Measurements from ENCODE around the gene HSD17B12.
A peak's percentile ranks its signal among the peaks of the same experiment; 100 is the strongest.
"Not testable (repeated sequence)": the region's sequence is repeated elsewhere in the genome, so short reads cannot be mapped to it uniquely, and the experiment has no call there.

The HSD17B12 gene

DNA sequence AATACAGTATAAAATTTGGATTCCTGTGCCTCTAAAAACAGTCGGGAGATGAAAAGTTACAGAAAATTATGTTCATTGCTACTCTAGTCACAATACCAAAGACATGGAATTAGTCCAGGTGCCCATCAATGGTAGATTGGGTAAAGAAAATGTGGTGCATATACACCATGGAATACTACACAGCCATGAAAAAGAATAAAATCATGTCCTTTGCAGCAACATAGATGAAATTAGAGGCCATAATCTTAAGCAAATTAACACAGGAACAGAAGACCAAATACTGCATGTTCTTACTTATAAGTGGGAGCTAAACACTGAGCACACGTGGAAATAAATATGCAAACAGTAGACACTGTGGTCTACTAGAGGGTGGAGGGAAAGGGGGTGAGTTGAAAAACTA is 67.6 kb downstream of the HSD17B12 start:
- no peak for DNase-seq

DNA sequence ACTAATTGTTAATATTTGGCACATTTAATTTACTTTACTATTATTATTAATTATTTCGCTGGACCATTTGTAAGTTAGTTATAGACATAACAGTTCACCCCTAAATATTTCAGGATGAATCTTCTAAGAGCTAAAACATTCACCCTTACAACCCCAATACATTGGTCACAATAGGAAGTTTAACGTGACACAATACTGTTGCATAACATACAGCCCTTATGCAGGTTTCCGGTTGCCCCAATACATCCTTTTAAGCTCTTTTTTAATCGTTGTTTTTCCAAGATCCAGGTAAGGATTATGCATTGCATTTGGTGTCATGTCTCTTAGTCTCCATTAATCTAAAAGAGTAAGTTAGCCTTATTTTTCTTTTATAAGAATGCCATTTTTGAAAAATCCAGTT is 71.2 kb downstream of the HSD17B12 start:
- DNase-seq, result peak; percentile 48

DNA sequence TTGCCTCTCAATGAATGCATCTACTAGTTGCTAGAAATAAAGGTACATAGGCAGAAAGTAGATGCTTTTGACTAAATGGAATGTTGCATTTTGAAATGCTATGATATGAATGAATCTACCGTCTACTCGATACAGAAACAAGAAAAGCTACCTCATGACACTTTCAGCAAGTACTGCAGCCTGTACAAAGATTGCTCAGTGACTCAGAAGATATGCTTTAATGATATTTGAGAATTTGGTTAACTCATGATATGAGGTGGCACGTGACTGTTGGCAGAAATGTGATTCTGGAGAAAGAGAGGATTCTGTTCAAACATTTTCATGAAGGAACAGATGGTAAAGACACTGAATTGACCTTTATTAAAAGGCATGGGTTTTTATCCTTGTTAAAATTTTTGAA is 76.0 kb downstream of the HSD17B12 start:
- DNase-seq, result no peak

DNA sequence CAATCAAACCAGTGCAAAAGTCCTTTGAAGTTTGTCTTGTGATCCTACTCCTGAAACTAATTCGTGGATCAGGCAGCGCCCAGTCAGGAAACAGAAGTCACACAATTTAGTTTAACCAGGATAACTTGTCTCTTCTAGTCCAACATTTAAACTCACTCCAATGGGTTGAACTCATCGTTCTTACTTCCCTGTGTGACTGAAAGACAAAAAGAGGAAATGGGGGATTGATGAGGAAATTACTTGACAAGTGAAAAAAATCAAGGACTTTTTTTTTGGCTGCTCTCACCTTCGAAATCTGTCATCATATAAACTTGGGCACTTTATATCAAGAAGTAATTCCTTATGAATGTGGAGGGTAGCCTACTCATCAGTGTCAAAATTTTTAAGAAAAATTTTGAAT is 78.4 kb downstream of the HSD17B12 start:
- DNase-seq, result peak; percentile 69

DNA sequence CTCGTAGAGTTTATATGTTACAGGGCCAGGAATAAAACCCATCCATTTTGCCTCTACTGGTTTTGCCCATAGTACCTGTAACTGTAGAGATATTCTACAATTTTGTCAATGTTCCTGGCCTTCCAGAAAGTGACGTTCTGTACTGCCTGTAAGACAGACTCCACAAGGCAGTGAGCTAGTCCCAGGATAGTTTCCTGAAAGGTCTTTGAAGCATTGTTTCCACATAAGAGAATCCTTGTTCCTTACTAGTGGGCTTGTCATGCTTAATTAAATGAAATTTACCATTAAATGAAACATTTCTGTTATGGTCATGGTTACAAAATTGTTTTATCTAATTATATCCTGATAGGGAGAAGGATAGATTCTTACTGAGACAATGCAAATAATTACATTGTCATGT is 80.4 kb downstream of the HSD17B12 start:
- no peak for DNase-seq

DNA sequence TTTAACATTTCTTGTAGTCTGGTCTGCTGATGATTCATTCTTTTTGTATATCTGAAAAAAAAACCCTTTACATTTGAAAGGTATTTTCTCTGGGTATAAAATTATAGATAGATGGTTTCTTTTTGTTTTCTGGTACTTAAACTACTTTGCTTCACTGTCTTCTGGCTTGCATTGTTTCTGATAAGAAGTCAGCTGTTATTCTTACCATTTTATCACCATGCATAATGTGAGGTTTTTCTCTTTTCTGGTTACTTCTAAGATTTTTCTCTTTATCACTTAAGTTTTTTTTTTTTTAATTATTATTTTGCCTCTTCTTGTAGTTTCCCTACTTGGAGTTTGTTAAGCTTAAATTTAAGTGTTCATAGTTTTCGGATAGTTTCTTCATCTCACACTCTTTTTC is 84.7 kb downstream of the HSD17B12 start:
- no peak for DNase-seq

DNA sequence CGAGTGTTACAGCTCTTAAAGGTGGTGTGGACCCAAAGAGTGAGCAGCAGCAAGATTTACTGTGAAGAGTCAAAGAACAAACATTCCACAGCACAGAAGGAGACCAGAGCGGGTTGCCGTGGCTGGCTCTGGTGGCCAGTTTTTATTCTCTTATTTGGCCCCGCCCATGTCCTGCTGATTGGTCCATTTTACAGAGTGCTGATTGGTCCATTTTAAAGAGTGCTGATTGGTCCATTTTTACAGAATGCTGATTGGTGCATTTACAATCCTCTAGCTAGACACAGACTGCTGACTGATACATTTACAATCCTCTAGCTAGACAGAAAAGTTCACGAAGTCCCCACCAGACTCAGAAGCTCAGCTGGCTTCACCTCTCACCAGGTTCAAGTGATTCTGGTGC is 88.1 kb downstream of the HSD17B12 start:
- DNase-seq, result not testable (repeated sequence)

DNA sequence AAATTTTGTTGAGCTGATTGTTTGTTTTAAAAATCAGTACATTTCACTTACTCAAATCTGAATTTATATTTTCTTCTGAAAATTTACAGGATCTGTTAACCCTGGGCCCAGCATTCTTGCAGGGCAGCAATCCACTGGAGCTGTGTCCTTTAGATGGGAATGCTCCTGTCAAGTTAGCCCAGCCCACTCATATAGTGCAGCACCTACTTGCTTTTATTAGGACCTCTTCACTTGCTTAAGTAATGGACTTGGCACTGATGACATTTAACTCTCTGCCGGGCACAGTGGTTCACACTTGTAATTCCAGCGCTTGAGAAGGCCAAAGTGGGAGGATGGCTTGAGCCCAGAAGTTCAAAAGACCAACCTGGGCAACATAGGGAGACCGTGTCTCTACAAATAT is 89.6 kb downstream of the HSD17B12 start:
- DNase-seq, result no peak

DNA sequence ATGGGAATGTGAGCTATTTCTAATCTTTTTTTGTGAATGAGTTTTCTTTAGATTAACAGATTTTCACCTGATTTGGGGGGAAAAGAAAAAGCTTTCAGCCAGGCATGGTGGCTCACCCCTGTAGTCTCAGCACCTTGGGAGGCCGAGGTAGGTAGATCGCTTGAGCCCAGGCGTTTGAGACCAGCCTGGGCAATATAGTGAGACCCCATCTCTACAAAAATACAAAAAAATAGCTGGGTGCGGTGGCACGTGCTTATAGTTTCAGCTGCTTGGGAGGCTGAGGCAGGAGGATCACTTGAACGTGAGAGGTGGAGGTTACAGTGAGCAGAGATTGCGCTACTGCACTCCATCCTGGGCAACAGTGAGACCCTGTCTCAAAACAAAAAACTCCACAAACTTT is 92.2 kb downstream of the HSD17B12 start:
- DNase-seq, result no peak

DNA sequence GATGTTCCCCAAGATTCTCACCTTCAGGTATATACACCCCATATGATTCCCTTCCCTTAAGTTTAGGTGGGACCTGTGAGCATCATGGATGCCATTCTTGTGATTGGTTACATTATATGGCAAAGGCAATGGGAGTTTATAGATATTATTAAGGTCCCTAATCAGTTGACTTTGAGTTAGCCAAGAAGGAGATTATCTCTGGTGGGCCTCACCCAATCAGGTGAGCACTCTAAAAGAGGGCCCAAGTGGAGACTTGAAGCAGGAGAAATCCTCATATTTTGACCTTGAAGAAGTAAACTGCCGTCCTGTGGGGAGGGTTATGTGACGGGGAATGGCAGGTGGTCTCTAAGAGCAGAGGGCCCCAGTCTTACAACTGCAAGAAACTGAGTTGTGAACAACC is 94.2 kb downstream of the HSD17B12 start:
- no peak for DNase-seq

DNA sequence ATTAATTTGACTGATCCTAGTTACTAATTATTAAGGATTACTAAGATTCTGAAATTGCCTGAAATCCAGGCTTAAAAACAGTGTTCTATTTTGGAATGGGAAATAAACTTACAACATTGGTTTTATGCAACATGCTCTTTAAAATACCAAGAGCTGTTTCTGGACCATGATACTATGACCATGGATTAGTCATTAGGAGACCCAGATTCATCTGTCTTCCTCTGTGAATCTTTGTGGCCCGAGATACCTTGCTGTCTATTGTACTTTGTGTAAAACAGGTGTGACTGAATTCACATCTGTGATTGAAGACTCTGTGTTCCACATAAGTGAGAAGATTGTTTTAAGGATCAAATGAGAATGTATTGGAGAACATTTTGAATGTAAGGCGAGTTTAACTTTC is 98.8 kb downstream of the HSD17B12 start:
- no peak for DNase-seq

DNA sequence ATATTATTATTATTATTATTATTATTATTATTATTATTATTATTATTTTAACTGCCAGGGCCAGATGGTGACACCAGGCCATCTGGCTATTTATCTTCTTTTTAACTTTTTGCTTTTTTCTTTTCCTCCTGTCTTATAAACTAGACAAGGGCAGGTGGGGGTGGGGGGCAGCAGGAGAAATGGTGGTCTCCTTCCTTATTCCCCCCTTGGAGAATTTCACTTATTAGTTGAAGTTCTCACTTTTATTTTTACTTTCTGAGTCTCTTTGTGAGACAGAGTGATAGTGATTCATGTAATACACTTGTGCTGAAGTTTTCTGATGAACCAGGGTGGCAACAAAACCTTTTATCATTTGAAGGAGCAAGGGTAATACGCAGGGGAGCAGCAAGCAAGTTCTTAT is 103.8 kb downstream of the HSD17B12 start:
- no peak for DNase-seq

DNA sequence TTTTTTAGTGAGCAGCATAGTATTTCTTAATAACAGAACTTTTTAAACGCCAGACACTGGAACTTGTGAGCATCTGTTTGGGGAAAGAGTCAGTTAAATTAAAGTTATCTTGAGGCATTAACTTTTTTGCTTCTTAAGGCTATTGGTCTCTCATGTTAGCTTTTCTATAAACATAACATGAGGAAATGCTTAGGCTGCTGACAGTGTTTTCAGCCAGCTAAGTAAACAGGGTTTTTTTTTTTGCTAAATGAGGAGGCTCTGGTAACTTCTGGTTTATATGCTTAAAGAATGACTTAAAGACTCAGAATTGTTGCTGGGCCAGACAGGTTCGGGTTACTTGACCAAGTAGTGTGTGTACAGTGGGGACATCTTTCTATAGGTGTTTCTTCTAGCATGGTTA is 104.3 kb downstream of the HSD17B12 start:
- no peak for DNase-seq

DNA sequence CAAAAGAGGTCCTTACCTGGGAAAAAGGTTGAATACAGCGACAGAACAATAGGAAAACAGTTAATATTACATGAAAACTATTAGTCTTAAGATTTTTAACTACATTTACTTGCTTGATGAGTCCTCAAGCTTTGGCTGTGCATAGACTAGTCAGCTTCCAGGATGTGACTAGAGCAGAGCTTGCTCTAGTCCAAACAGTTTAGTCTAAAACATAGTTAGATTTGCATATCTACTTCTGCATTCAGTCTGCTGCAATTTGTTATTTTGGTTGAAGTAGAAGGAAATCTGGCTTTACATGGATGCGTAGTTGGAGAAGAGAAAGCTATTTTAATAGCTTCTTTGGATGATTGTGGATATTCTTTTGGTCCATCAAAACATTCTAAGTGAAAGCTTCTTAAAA is 104.8 kb downstream of the HSD17B12 start:
- DNase-seq, result no peak

DNA sequence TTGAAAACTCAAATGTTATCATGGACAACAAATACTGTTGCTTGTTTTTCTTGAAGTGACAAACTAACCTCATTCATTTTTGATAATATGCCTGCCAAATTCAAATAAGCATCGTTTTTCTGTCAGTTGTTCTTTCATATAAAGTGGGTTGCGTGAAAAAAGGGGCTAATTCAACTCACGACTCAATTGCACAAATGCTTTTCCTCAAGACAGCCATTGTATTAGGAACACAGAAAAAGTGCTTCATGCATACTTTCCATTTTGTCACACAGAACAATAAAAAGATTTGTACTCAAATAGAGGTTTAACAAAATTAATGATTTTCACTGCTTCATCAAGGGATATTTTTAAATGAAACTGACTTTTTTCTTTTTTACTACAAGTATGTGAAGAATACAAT is 105.5 kb downstream of the HSD17B12 start:
- no peak for DNase-seq

DNA sequence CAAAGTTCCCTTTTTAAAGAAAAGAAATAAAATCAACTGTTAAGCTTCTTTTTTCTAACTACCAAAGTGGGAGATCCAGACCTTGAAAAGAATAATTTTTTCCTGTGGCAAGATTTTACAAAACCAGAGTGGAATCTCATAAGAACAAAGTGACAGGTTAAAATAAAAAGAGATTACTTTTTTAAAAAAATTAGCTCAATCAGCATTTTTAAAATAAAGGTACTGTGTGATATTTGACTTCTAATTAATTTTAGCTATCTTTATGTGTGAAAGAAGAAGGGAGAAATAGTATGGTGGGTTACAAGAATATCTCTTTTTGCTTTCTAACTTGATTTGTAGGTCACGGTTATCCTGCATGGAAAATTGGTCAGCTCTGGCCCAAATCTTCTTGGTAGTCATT is 107.3 kb downstream of the HSD17B12 start:
- no peak for DNase-seq

DNA sequence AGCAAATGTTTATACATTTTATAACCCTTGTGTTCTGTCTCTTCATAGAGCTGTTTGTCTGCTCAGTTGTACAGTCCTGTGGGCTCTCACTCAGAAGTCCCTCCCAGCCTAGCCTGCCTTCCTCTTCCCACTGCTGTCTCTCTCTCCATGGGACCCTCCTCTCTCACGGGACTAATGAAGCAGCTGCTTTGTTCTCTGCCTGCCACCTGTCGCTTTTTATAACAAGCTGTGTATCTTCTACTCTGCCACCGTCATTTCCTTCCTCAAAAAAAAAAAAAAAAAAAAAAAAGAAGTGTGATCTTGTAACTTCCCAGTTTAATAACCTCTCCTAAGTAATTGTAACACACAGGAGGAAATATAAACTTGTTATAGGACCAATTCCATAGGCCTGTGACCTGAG is 107.9 kb downstream of the HSD17B12 start:
- DNase-seq, result peak; percentile 40

DNA sequence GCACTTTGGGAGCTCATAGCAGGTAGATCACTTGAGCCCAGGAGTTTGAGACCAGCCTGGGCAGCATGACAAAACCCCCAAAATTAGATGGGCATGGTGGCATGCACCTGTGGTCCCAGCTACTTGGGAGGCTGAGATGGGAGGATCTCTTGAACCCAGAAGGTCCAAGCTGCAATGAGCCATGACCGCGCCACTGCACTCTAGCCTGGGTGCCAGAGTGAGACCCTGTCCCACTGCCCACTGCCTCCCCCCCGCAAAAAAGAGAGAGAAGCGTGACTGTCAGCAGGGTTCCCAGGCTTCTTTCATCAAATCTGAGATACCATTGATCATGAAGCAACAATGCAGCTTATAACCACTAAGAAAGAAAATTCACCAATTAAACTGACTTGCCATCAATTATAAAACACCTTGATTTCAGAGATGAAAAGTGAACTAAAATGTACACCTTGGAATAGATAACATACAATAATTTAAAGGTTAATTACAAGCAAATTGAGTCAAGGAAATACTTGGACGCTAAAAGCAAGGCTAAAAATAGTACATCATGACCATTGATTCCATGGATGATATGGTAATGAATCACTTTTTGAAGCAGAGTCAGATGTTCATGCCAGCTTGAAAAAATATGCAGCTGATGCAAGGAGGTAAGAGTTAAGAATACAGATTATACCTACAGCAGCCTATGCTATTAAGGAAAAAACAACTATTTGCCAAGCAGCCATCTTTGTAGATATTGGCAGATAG is 109.3 kb downstream of the HSD17B12 start:
- no peak for DNase-seq

DNA sequence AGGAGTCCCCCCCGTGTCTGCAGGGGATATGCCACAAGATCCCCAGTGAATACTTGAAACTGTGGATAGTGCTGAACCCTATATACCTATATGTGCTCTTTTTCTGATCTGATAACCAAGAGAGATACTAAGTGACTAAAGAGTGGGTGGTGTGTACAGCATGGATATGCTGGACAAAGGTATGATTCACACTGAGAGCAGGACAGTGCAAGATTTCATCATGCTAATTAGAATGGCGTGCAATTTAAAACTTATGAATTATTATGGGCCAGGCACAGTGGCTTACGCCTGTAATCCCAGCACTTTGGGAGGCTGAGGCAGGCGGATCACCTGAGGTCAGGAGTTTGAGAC is 109.9 kb downstream of the HSD17B12 start:
- no peak for DNase-seq

DNA sequence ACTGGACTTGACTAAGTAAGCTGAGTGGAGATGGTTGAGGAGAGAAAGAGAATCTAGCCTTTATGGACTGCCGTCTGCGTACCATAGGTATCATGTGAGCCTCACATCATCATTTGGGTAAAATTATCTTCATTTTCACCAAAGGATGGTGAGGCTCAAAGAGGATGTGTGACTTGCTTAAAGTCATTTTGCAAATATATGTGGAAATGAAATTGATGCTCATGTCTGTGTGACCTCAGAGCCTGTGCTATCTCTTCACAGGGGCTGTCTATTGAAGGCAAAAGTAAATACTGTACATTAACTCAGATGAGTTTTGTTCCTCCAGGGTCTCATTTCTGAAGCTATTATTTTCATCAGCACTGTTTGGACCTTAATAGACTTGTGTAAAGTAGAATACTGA is 116.8 kb downstream of the HSD17B12 start:
- DNase-seq, result no peak

DNA sequence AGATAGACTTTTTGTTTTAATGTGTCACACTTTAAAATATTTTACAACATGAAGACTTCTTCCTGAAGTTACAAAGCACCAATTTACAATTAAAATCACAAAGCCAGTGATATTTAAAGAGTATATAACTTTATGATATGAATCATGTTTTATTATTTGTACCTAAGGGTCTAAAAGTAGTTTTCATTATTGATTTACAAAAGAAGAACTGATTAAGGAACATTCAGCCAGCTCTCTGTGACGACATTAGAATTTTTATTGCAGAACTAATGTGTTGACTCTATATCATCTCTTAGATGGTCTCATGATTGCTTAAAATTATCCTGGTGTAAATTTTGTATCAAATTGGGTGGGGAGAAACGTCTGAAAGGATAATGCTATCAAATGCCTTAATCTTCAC is 117.3 kb downstream of the HSD17B12 start:
- no peak for DNase-seq

DNA sequence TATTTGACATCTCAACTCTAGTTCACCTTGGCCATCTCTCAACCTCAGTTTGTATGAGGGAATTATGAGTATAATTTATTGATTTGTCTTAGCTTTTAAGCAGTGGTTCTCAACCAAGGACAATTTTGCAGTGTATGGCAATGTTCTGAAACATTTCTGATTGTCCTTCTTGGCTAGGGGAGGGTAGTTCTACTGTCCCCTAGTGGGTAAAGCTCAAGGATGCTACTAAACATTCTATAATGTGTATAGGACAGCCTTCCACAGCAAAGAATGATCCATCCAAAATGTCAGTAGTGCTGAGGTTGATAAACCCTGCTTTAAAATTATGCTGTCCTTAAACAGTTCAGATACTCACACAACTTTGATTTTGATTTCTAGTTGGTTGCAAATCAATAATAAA is 122.0 kb downstream of the HSD17B12 start:
- DNase-seq, result no peak

DNA sequence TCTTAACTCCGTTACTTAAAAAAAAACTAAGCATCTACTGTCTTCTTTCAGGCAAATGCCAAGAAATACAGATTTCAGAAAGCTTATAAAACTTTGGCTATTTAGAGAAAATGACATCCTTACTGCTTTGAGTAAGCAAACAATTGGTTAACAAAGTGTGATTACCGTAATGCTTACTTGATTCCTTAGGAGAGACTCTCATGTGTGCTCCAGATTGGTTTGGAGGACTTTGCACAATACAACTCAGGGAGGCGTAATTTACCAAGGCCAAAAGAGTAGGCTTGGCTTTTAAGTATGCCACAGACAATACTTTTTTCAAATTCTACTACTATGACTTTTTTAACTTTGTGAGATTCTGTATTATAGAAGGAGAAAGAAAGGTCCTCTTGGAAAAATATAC is 123.2 kb downstream of the HSD17B12 start:
- no peak for DNase-seq

DNA sequence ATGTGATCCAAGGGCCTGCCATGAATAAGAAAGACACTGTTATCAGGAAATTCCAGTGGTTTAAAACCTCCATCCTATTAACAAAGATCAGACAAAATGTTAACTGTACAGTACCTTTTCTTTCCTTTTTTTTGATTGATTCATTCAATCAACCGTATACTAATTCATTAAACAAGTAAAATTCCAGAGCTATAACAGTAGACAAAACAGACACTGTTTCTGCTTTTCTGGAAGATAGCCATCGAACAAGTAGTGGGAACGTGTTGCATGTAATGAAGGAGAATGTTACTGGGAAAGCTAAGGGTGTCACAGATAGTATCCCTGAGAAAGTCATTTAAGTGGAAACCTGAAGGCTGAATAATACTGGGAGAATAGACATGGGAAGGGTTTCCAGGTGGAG is 126.4 kb downstream of the HSD17B12 start:
- DNase-seq, result no peak

DNA sequence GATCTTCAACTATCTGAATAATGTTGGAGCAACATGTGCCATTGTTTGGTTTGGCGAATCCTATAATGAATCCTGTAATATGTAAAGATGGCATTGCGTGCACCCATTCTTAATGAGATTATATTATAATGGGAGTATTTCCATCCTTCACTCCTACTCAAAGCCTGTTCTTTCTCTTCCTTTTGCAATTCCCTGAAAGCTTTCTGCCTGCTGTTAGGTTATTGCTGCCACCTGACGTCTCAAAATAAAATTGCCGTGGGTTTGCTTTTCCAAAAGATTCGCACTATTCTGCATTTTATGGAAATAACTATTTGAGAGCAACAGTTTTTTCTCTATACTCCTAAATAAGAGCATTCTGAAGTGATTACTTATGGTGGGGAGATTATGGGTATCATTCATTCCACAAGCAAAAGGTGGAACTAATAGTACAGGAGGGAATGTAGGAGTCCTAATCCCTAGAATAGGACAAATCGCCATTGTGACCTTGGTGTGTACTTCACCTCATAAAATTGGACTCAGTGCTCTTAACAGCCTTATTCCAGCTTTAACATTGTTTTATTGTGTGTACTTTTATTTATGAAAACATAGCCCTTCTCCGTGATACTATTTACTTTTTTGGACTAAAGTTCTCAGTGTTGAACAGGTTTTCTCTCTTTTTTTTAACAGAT is 130.5 kb downstream of the HSD17B12 start:
- DNase-seq, result no peak

Measured in inflammatory macrophage treated with lipopolysaccharide for 4 hours (primary cell).